GM21723 (cell line): ENCODE measurements around the gene STX16.

Experiments used
- ATAC-seq: cut with Tn5 transposase; IDR thresholded peaks from one replicate; pipeline ENCODE4 v1.9.1; 2021; ENCODE audit warnings: mild to moderate bottlenecking, moderate library complexity; ENCODE audit not compliant: unreplicated experiment

The STX16 gene

GRCh38 chr20:58652606-58653294 is 1.7 kb downstream of the STX16 start:
- ATAC-seq, result peak; percentile 6

GRCh38 chr20:58654337-58654736 is 3.3 kb downstream of the STX16 start:
- no peak for ATAC-seq

- no peak for ATAC-seq
Observed at GRCh38 chr20:58655328-58656107, 4.4 kb downstream of the STX16 start.

GRCh38 chr20:58656831-58657230 is 5.7 kb downstream of the STX16 start:
- ATAC-seq, result no peak

GRCh38 chr20:58657262-58657661 is 6.2 kb downstream of the STX16 start:
- ATAC-seq, result no peak

GRCh38 chr20:58657986-58658385 is 6.9 kb downstream of the STX16 start:
- no peak for ATAC-seq

- ATAC-seq, result no peak
Observed at GRCh38 chr20:58658760-58659159, 7.7 kb downstream of the STX16 start.

GRCh38 chr20:58659841-58660240 is 8.8 kb downstream of the STX16 start:
- ATAC-seq, result no peak

- ATAC-seq, result no peak
Observed at GRCh38 chr20:58660855-58661597, 9.9 kb downstream of the STX16 start.

- no peak for ATAC-seq
Observed at GRCh38 chr20:58661598-58662473, 10.8 kb downstream of the STX16 start.

- ATAC-seq, result no peak
Observed at GRCh38 chr20:58664331-58664730, 13.2 kb downstream of the STX16 start.

- ATAC-seq, result no peak
Observed at GRCh38 chr20:58664883-58665282, 13.8 kb downstream of the STX16 start.

GRCh38 chr20:58665606-58666005 is 14.5 kb downstream of the STX16 start:
- ATAC-seq, result no peak

- no peak for ATAC-seq
Observed at GRCh38 chr20:58666702-58667101, 15.6 kb downstream of the STX16 start.

GRCh38 chr20:58667975-58668374 is 16.9 kb downstream of the STX16 start:
- ATAC-seq, result no peak

GRCh38 chr20:58668901-58669286 is 17.8 kb downstream of the STX16 start:
- ATAC-seq, result no peak

GRCh38 chr20:58669287-58670006 is 18.4 kb downstream of the STX16 start:
- peak; percentile 90 for ATAC-seq

- ATAC-seq, result no peak
Observed at GRCh38 chr20:58670102-58670501, 19.0 kb downstream of the STX16 start.

- no peak for ATAC-seq
Observed at GRCh38 chr20:58670659-58671058, 19.6 kb downstream of the STX16 start.

- ATAC-seq, result no peak
Observed at GRCh38 chr20:58673119-58673518, 22.0 kb downstream of the STX16 start.
